HG03060 (cell line): ENCODE data around the gene MDFI.

Experiments used
- ATAC-seq: cut with Tn5 transposase; IDR thresholded peaks from one replicate; pipeline ENCODE4 v1.9.1; 2021; ENCODE audit warnings: low read depth, moderate number of reproducible peaks; ENCODE audit not compliant: unreplicated experiment

Gene MDFI

GRCh38 chr6:41668968-41669367, 30.7 kb downstream of the MDFI start:
- ATAC-seq = no peak

DNA sequence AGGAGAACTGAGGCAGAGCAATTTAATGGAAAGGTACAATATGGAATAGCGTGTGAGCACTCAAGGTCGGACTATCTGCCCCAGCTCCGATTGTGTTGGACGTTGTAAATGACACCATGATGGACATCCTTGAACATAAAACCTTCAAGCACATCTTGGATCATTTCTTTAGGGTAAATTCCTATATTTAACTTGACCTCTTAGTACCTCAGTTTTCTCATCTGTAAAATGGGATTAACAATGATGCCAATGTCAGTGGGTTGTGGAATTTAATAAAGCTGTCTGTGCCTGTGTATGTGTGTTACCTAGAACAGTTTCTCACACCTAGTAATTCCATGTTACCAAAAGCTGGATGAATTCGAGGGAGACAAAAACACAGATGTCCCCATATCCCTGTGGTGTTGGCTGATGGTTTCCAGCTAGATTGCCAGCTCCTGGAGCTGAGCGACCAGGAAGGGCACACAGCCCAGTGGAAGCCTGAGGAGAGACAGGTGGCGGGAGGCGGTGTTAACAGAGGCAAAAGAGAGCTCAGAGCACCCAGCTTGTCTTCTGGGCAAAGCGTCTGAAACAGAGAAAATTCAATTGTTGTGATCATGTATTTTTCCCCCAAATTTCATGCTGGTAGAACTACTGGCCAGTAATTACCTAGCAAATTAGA, 32.6 kb downstream of the MDFI start:
- no peak for ATAC-seq

- no peak for ATAC-seq
These were observed 33.1 kb downstream of the MDFI start for GRCh38 chr6:41671376-41671775.

GRCh38 chr6:41672016-41672415, 33.7 kb downstream of the MDFI start:
- ATAC-seq = no peak

DNA sequence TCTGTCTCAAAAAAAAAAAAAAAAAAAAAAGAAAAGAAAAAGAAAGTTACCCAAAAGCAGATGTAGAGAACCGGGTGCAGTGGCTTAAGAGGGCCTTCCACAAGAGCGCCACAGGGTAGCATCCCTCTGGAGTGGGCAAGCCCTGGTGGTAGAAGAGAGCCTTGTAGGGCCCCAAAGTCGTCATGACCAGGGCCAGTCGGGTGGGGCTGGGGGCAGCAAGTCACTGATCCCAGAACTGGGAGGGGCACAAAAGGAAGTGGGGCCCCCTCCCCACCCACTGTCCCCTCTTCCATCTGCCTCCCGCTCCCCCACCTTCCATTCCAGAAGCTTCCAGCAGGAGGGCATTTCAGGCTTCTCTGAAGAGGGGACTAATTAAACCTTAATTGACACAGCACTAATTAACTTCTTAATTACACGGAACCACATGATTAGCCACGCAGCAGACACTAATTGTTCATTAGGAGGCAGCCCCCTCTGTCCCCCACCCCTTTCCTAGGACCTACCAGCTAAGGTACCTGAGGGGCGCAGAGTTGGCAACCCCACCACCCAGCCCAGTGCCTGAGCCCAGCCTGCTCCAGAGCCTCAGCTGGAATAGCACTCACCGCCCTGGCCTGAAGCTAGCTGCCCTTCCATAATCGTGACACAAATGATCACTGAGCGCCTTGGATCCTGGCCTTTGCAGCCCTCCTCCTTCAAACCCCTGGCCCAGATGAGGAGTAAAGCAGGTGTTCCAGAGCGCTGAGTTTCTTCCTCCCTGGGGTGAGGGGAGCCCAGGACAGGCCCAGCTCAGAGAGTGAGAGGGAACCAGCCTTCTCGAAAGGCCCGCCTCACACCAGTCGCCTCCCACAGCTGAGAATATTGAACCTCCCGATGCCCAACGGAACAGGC, 34.8 kb downstream of the MDFI start:
- no peak for ATAC-seq

DNA sequence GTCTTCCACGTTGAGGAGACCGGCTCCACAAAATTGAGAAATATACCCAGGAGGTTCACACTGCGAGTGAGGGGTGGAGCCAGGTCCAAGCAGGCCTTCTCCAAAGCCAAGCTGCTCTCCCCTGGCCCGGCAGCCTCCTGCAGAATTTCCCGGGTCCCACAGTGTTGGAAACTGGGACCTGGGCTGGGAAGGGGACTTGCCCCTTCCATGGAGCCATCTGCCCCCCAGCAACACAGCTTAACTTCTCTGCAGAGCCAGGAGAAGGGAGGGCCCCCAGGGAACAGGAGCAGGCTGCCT, 35.4 kb downstream of the MDFI start:
- no peak for ATAC-seq

- no peak for ATAC-seq
These were observed 36.1 kb downstream of the MDFI start for GRCh38 chr6:41674231-41675000.

GRCh38 chr6:41675176-41675775, 37.0 kb downstream of the MDFI start:
- no peak for ATAC-seq

- ATAC-seq = no peak
These were observed 37.7 kb downstream of the MDFI start for GRCh38 chr6:41675992-41676391.

- no peak for ATAC-seq
These were observed 38.2 kb downstream of the MDFI start for GRCh38 chr6:41676431-41676830.

GRCh38 chr6:41677124-41677921, 39.1 kb downstream of the MDFI start:
- no peak for ATAC-seq

GRCh38 chr6:41678511-41679084, 40.3 kb downstream of the MDFI start:
- ATAC-seq = no peak

DNA sequence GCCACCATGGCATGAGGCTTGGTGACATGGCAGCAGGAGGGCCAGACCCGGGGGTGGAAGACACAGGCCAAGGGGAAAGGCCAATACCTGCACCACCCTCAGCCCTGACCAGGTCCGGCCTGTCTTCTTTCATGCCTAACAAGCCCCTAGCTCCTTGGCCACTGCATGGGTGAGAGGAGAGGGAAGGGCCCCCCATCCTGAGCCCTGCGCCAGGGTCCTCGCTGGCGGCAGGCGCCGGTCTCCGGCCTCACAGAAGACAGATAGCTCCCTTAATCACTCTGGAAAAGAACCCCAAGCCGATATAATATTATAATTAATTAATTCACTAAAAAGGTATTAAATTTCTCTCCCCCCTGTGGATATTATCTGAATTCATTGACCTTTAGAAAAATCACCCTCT, 41.4 kb downstream of the MDFI start:
- no peak for ATAC-seq

- no peak for ATAC-seq
These were observed 42.1 kb downstream of the MDFI start for GRCh38 chr6:41680182-41680965.

DNA sequence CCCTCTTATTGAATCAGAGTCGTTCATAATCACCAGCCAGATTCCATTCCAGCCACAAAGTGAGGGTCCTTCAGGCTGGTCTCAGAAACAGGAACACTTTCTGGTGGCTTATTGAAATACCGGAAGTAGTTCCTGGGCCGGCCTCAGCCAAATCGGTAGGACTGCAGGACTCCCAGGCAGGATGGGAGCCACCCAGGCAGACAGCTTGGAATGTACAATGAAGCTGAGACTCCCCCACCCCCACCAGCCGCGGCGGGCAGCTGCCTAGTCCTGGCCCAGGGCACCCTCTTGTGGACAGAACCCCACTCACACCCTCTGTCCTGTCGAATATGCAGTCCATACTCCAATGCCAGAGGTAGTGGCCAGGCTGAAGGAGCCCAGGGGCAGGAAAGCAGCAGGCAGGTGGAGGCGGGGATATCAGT, 43.8 kb downstream of the MDFI start:
- ATAC-seq = no peak

DNA sequence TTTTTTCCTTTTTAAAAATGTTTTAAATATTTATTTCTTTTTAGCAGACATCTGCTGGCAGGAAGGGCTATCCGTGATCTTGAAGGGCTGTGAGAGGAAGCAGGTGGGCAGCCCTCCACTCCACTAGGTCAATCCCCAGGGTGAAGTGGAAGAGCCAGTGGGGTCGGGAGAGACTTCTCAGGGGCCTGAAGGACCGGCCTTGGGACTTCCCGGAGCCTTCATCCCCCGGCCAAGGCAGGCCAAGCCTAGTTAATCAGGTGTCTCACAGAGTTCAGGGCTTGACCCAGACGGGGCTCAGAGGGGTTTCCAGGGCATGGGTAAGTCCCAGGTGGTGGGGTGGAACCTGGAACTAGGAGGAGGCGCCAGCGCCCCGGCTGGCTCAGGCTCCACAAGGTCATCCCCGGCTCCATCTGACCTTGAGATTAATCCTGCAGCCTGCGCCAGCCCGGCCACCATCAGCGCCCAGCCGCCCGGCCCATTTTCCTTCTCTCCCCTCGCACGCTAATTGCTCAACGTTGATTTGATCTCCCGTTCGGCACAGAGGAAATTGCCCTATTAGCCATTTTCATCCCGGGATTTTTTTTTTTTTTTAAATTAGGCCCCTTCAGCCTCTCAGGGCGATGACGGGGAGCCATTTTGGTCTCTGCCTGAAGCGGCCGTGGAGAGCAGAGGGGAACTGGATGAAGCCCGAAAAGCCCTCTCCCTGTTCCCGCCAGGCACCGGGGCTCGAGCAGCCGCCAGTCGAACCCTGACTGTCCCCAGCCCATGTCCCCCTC, 44.4 kb downstream of the MDFI start:
- ATAC-seq = no peak

GRCh38 chr6:41683273-41683522, 44.9 kb downstream of the MDFI start:
- no peak for ATAC-seq

GRCh38 chr6:41683523-41684310, 45.4 kb downstream of the MDFI start:
- ATAC-seq = no peak
